SK-N-SH (cell line): Measurements from ENCODE around the gene PRRC2B. TPM values are rescaled to one million over a fixed set of nuclear protein-coding genes. Genes with fewer than 3 reads are reported as not detected.

Source experiments
- CTCF ChIA-PET: fragments of 300-600, 350-600 bp; formaldehyde crosslinking; extraction: SDS; loops from one replicate; lab custom pipeline; 2021; lab: Yijun Ruan, JAX
- POLR2A ChIA-PET: fragments of 350-600 bp; sonication (Branson Sonifier 250); formaldehyde crosslinking; extraction: SDS; loops from one replicate; lab custom pipeline; 2020; ENCODE audit warnings: antibody characterized with exemption, inconsistent platforms; lab: Yijun Ruan, JAX
- DNase-seq: peaks from one replicate; pipeline ENCODE4 v3.0.0; 2012
- H2AFZ ChIP-seq: fragments of 200-600 bp; sonication (generic); 2 replicates; pipeline ENCODE4 v1.8.1; 2016; ENCODE audit warnings: antibody characterized with exemption, mild to moderate bottlenecking, low read depth
- H3F3A ChIP-seq: fragments of 200-600 bp; sonication (generic); replicated peaks from 2 replicates; pipeline ENCODE3; 2016; ENCODE audit warnings: antibody characterized with exemption, mild to moderate bottlenecking; ENCODE audit not compliant: insufficient read depth
- H3K27ac ChIP-seq, 2 experiments: fragments of 200-500 bp in 1 of 2; fragments of 200-600 bp in 1 of 2; sonication (Bioruptor generic) in 1 of 2; sonication (generic), shearing (Covaris generic) in 1 of 2; 2 replicates each; pipeline versions ENCODE4 v1.5.1 to v1.6.1; 2014 to 2016; ENCODE audit warnings: low read depth in 2 of 2, inconsistent platforms in 1 of 2, low read length in 1 of 2, mild to moderate bottlenecking in 1 of 2, mixed read lengths in 1 of 2
- H3K27me3 ChIP-seq: fragments of 200-600 bp; sonication (generic), shearing (Covaris generic); 2 replicates; pipeline ENCODE4 v1.6.1; 2016; ENCODE audit warnings: mixed run types; ENCODE audit not compliant: insufficient read depth
- H3K36me3 ChIP-seq, 2 experiments: fragments of 200-500 bp in 1 of 2; fragments of 200-600 bp in 1 of 2; sonication (Bioruptor generic) in 1 of 2; sonication (generic) in 1 of 2; replicated peaks in 1 of 2; 2 replicates each; pipeline versions ENCODE3 to v1.5.1; 2014 to 2016; ENCODE audit warnings: low read length in 1 of 2, mild to moderate bottlenecking in 1 of 2; ENCODE audit not compliant: insufficient read depth in 2 of 2, control insufficient read depth in 1 of 2
- H3K4me1 ChIP-seq, 2 experiments: fragments of 200-500 bp in 1 of 2; fragments of 200-600 bp in 1 of 2; sonication (Bioruptor generic) in 1 of 2; sonication (generic), shearing (Covaris generic) in 1 of 2; 2 replicates each; pipeline versions ENCODE4 v1.5.1 to v1.6.1; 2014 to 2016; ENCODE audit warnings: low read depth in 1 of 2, low read length in 1 of 2, mixed run types in 1 of 2; ENCODE audit not compliant: insufficient read depth in 2 of 2, control insufficient read depth in 1 of 2
- H3K4me2 ChIP-seq: fragments of 200-600 bp; sonication (generic), shearing (Covaris generic); 2 replicates; pipeline ENCODE4 v1.6.1; 2017; ENCODE audit warnings: mixed run types
- H3K4me3 ChIP-seq, 2 experiments: fragments of 200-500 bp in 1 of 2; fragments of 200-600 bp in 1 of 2; sonication (Bioruptor generic) in 1 of 2; sonication (generic), shearing (Covaris generic) in 1 of 2; 2 replicates each; pipeline versions ENCODE4 v1.5.1 to v1.8.1; 2014 to 2016; ENCODE audit warnings: low read depth in 2 of 2, inconsistent platforms in 1 of 2, low read length in 1 of 2, mild to moderate bottlenecking in 1 of 2, mixed read lengths in 1 of 2, moderate library complexity in 1 of 2
- H3K79me2 ChIP-seq: fragments of 200-600 bp; sonication (generic); 2 replicates; pipeline ENCODE4 v1.8.1; 2017; ENCODE audit warnings: mild to moderate bottlenecking; ENCODE audit not compliant: insufficient read depth
- H3K9ac ChIP-seq: fragments of 200-600 bp; sonication (generic); 2 replicates; pipeline ENCODE4 v1.6.1; 2017; ENCODE audit warnings: mixed run types
- H3K9me2 ChIP-seq: fragments of 200-600 bp; sonication (generic); 2 replicates; pipeline ENCODE4 v1.6.1; 2017; ENCODE audit warnings: mixed run types
- H3K9me3 ChIP-seq: fragments of 200-600 bp; sonication (generic); 2 replicates; pipeline ENCODE4 v1.6.1; 2017; ENCODE audit warnings: mixed run types, mild to moderate bottlenecking, moderate library complexity
- H4K20me1 ChIP-seq: fragments of 200-600 bp; sonication (generic); 2 replicates; pipeline ENCODE4 v1.6.1; 2017; ENCODE audit warnings: mild to moderate bottlenecking, mixed run types; ENCODE audit not compliant: insufficient read depth
- ELF1 ChIP-seq: IDR thresholded peaks from 2 replicates; pipeline ENCODE4 v1.4.0; 2012
- EP300 ChIP-seq, 2 experiments: IDR thresholded peaks; 2 replicates each; pipeline versions ENCODE4 v1.4.0 to v1.6.1; 2012; ENCODE audit warnings: borderline replicate concordance in 1 of 2, low read depth in 1 of 2, low read length in 1 of 2
- EZH2phosphoT487 ChIP-seq: fragments of 200-600 bp; sonication (generic); IDR thresholded peaks from 2 replicates; pipeline ENCODE4 v1.6.1; 2017; ENCODE audit warnings: low read depth, mixed run types, mild to moderate bottlenecking, antibody characterized with exemption, moderate library complexity, borderline replicate concordance
- FOSL2 ChIP-seq: IDR thresholded peaks from 2 replicates; pipeline ENCODE4 v1.4.0; 2012; ENCODE audit warnings: low read depth, mild to moderate bottlenecking, moderate library complexity, borderline replicate concordance
- FOXM1 ChIP-seq: IDR thresholded peaks from 2 replicates; pipeline ENCODE4 v1.4.0; 2012; ENCODE audit warnings: low read depth, mild to moderate bottlenecking
- IRF3 ChIP-seq: fragments of 150-350 bp; IDR thresholded peaks from 2 replicates; pipeline ENCODE4 v1.6.1; 2016; ENCODE audit warnings: mild to moderate bottlenecking, low read depth, low read length
- JUND ChIP-seq: IDR thresholded peaks from 2 replicates; pipeline ENCODE4 v1.4.0; 2012
- MEF2A ChIP-seq: IDR thresholded peaks from 2 replicates; pipeline ENCODE4 v1.4.0; 2012; ENCODE audit warnings: low read depth, borderline replicate concordance
- MXI1 ChIP-seq: IDR thresholded peaks from 2 replicates; pipeline ENCODE4 v1.6.1; 2012; ENCODE audit warnings: mild to moderate bottlenecking, low read depth, low read length, improper control_type of control experiment
- NFIC ChIP-seq: IDR thresholded peaks from 2 replicates; pipeline ENCODE4 v1.4.0; 2012; ENCODE audit warnings: borderline replicate concordance
- NRF1 ChIP-seq: IDR thresholded peaks from 2 replicates; pipeline ENCODE4 v1.6.1; 2012; ENCODE audit warnings: low read depth, mild to moderate bottlenecking, low read length
- PBX3 ChIP-seq: IDR thresholded peaks from 2 replicates; pipeline ENCODE4; 2012
- RAD21 ChIP-seq: IDR thresholded peaks from 2 replicates; pipeline ENCODE4 v1.6.1; 2012; ENCODE audit warnings: mild to moderate bottlenecking, low read length
- TAF1 ChIP-seq: IDR thresholded peaks from 2 replicates; pipeline ENCODE4 v1.6.1; 2012; ENCODE audit warnings: low read depth, mild to moderate bottlenecking, low read length, moderate library complexity, borderline replicate concordance
- TCF12 ChIP-seq: IDR thresholded peaks from 2 replicates; pipeline ENCODE4 v1.4.0; 2012
- TEAD4 ChIP-seq: IDR thresholded peaks from 2 replicates; pipeline ENCODE4 v1.4.0; 2012; ENCODE audit warnings: mild to moderate bottlenecking, borderline replicate concordance; ENCODE audit not compliant: insufficient read depth
- USF1 ChIP-seq: IDR thresholded peaks from 2 replicates; pipeline ENCODE4 v1.4.0; 2012; ENCODE audit warnings: low read depth, borderline replicate concordance
- USF2 ChIP-seq: fragments of 150-350 bp; IDR thresholded peaks from 2 replicates; pipeline ENCODE4 v1.6.1; 2017; ENCODE audit warnings: antibody characterized with exemption, low read length, low read depth, borderline replicate concordance
- YY1 ChIP-seq: IDR thresholded peaks from 2 replicates; pipeline ENCODE4 v1.4.0; 2012; ENCODE audit warnings: low read depth, mild to moderate bottlenecking
- WGBS: methylation state at CpG from one replicate; pipeline ENCODE4 v1.1.6; 2017; ENCODE audit warnings: low lambda C conversion rate; 5-methylcytosine and 5-hydroxymethylcytosine counted together
- polyA plus RNA-seq, 3 experiments: library from polyadenylated mRNA; depleted of rRNA; stranded (reverse); fragments of >200 nt; gene quantifications; 2 replicates each; pipeline ENCODE4 v1.2.3, GENCODE V29; 2012

Gene PRRC2B
- polyA plus RNA-seq, 1 of the 3 experiments (the other 2 are of a cell fraction): 26.3 TPM

GRCh38 chr9:131419716-131420115 is 25.8 kb downstream of the PRRC2B start (continued):
- TF ChIP-seq MEF2A (no peak), USF1 (no peak), NFIC (no peak)

- no peak overlapping the region for H2AFZ ChIP-seq
- CTCF ChIA-PET: interaction anchor here (0.7 to 2.2 kb wide), 3 partner anchors 25 to 71 kb away, joined by 3 to 5 read pairs (median 3); no protein-coding TSS in a partner anchor
- TF ChIP-seq RAD21: peak; percentile 28; the same call in 1 of the 2 replicates
- no peak for TF ChIP-seq PBX3
- no peaks in the 10 kb centered on the region for H3K27me3 ChIP-seq
- 72% methylated on average over 13 of the region's 13 CpGs for WGBS
- peaks cover 100% of the 10 kb centered on the region for H3K79me2 ChIP-seq
- POLR2A ChIA-PET: no interaction called here
- H3K36me3 ChIP-seq: peaks cover 6 to 7% of the 10 kb centered on the region in 2 experiments
- no peak overlapping the region for H3K4me3 ChIP-seq
- peaks cover 36 to 71% of the 10 kb centered on the region in 2 experiments for H3K4me1 ChIP-seq
- H3K9ac ChIP-seq: no peak overlapping the region
- H3K27ac ChIP-seq: peak overlapping the region in 1 of 2 experiments; percentile 67; a peak in 2 of 4 replicates
- H3K4me2 ChIP-seq: no peak overlapping the region; the same call in 1 of the 2 replicates
- H3K9me3 ChIP-seq: no peaks in the 10 kb centered on the region
- H3K9me2 ChIP-seq: no peaks in the 10 kb centered on the region
- H3F3A ChIP-seq: peaks cover 11% of the 10 kb centered on the region
- peaks cover 100% of the 10 kb centered on the region for H4K20me1 ChIP-seq
- peak; percentile 44 for DNase-seq
Measured at GRCh38 chr9:131420980-131421624, 27.2 kb downstream of the PRRC2B start.

- no peaks in the 10 kb centered on the region for H3K9me2 ChIP-seq
- POLR2A ChIA-PET: no interaction called here
- no peaks in the 10 kb centered on the region for H3K27me3 ChIP-seq
- no peak for DNase-seq
- CTCF ChIA-PET: interaction anchor here (1.0 to 2.2 kb wide), 3 partner anchors 50 to 72 kb away, joined by 3 to 7 read pairs (median 5); no protein-coding TSS in a partner anchor
- no peak overlapping the region for H2AFZ ChIP-seq
- H3K79me2 ChIP-seq: peaks cover 100% of the 10 kb centered on the region
- peaks cover 11% of the 10 kb centered on the region for H3F3A ChIP-seq
- no peaks in the 10 kb centered on the region for H3K9me3 ChIP-seq
- peak overlapping the region; percentile 67 to 84; a peak in 2 of 4 replicates for H3K27ac ChIP-seq
- no peak overlapping the region for H3K9ac ChIP-seq
- no peak overlapping the region; the same call in 1 of the 2 replicates for H3K4me2 ChIP-seq
- 89% methylated on average over 6 of the region's 8 CpGs for WGBS
- peaks cover 36 to 71% of the 10 kb centered on the region in 2 experiments for H3K4me1 ChIP-seq
- H4K20me1 ChIP-seq: peaks cover 100% of the 10 kb centered on the region
- no peak overlapping the region for H3K4me3 ChIP-seq
- peaks cover 3 to 6% of the 10 kb centered on the region in 2 experiments for H3K36me3 ChIP-seq
- TF ChIP-seq RAD21 (no peak), MEF2A (no peak), TCF12 (no peak), ELF1 (no peak), USF2 (no peak), TAF1 (no peak), EP300 (IDR thresholded peaks at IDR 0.05; ENCODE audit: borderline replicate concordance in 1 of 2, low read depth in 1 of 2, low read length in 1 of 2) (no peak), USF1 (no peak), MXI1 (no peak), NFIC (no peak), TEAD4 (no peak), YY1 (no peak), EZH2phosphoT487 (no peak), JUND (no peak), PBX3 (no peak), IRF3 (no peak), FOSL2 (no peak), FOXM1 (no peak), NRF1 (no peak)
Measured at GRCh38 chr9:131421691-131422090, 27.8 kb downstream of the PRRC2B start.
